Dedifferentiated amniotic fluid mesenchymal stem cell (primary cell): ENCODE data around the gene PDZRN3.

Experiments used
- DNase-seq: peaks from one replicate; pipeline ENCODE4 v3.0.0-alpha.2; 2016; ENCODE audit errors: extremely low spot score

PDZRN3 gene

GRCh38 chr3:73520931-73521461, 103.7 kb downstream of the PDZRN3 start:
- DNase-seq, result peak; percentile 35

GRCh38 chr3:73516631-73517030, 108.1 kb downstream of the PDZRN3 start:
- no peak for DNase-seq

DNA sequence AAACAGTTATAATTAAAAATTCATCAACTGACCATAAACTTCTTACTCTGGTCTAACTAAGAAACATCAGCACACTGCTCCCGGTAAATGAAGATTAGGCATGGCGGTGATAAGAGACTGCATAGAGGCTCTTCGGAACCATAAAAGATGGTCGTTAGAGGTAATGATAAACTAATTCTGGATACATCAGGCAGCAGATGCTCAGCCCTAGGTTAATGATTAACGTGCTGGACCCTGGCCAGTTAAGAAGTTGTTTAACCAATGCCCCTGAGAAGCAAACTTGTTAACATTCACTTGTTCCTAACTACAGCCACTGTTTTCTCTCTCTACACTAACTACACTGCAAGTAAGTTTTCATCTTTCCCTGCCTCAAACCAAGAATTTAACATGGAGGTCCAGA, 111.5 kb downstream of the PDZRN3 start:
- no peak for DNase-seq

GRCh38 chr3:73511571-73512525, 112.9 kb downstream of the PDZRN3 start:
- DNase-seq, result no peak

DNA sequence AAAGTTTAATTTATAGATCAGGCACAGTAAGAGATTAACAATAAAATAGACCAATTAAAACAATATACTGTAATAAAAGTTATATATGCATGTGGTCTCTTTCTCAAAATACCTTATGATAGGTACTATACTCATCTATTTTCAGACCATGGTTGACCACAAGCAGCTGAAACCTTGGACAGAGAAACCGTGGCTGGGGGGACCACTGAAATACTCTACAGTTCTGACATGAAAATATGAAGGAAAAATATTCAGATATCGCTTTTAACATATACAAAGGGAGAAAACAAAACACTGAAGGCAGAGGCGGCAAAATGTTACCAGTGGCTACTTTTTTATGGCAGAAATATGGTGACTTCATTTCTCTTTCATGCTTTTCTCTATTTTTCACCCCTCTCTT, 114.0 kb downstream of the PDZRN3 start:
- DNase-seq, result no peak

DNA sequence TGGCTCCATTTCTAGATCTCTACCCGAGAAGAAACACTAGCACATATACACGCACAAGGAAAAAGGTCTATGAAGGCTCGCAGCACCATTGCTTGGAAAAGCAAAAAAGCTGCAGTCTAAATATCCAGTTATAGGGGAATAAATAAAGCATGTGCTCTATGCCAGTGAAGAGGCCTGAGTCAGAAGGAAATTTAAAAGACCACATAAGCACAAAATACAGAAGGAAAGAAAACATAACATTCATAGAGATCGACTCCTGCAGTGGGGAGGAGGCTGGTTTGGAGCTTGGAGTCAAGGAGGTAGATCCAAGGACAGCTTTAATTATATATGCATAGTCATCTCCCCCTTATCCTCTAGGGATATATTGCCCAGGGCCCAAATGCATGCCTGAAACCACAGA, 114.4 kb downstream of the PDZRN3 start:
- DNase-seq, result no peak

DNA sequence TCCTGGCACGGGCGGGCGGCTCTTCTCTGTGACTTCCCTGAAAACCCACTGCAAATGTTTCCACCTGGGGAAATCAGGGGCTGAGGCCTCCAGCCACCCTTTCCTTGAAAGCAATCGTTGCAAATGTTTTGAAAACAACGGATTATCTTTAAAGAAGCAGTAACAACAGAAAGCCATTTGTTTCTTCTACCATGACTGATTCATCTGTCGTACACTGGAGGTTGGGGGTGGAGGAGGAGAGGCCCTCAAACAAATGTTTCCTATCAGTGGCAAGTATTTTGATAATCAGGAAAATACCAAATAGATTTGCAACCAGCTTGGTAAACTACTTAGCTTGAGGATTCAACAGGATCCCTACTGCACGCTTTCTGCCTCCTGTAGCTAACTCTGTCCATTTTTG, 114.9 kb downstream of the PDZRN3 start:
- DNase-seq, result no peak

GRCh38 chr3:73509066-73509465, 115.7 kb downstream of the PDZRN3 start:
- DNase-seq, result no peak

- DNase-seq, result peak; percentile 78
Measured at GRCh38 chr3:73508330-73508954, 116.3 kb downstream of the PDZRN3 start.

- no peak for DNase-seq
Measured at GRCh38 chr3:73504852-73505251, 119.9 kb downstream of the PDZRN3 start.

- no peak for DNase-seq
Measured at GRCh38 chr3:73504239-73504638, 120.5 kb downstream of the PDZRN3 start.

- DNase-seq, result no peak
Measured at GRCh38 chr3:73503781-73504180, 121.0 kb downstream of the PDZRN3 start.

- peak; percentile 92 for DNase-seq
Measured at GRCh38 chr3:73502609-73503583, 121.8 kb downstream of the PDZRN3 start.

DNA sequence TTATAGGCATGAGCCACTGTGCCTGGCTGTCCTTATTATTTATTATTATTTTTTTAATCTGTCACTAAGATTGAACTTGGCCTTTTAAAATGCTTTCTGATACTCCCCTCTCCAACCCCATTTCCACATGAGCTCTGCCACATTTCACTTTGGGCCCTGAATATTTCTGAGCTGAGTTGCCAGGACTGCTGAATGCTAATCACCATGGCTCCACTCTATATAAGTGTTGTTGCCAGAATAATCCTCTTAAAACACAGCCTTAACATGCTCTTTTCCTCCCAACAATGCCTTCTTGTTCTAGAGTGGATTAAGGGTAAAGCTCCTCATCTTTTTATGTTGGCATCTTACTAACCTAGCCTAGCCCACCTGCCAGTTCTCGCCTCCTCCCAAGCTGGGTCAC, 124.4 kb downstream of the PDZRN3 start:
- no peak for DNase-seq

GRCh38 chr3:73499787-73500186, 125.0 kb downstream of the PDZRN3 start:
- no peak for DNase-seq

- DNase-seq, result no peak
Measured at GRCh38 chr3:73498764-73499622, 125.7 kb downstream of the PDZRN3 start.

DNA sequence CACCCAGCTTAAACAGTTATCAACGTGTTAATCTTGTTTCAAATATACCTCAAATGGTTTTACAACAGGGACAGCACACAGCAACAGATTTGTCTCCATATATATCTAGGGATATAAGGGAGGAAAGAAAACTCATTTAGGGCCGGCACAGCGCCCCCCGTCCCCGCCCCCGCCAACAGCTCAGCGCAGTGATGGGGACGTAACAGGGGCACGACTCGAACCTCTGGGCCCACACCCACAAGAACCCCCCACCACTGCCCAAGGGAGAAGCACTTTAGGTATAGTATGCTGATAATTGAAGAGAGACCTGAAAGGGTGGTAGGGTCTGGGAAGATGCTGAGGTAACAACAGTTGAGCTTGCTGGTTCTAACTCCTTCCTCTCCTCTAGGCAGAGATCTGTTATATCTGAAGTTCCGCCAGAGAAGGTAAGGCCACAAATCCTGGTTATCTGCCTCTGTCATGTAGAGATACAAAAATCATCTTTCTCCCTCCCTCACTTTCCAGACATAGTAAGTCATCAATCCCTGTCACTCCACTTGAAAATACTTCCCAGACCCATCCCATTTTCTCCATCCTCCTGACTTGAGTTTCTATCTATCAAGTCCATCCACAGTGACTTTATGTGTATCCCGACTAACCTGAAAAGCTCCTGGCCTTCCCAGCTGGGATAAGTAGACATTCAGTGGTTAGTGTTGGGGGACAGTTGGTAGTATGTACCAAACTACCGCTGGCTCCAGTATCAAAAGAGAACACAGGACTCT, 126.9 kb downstream of the PDZRN3 start:
- no peak for DNase-seq

DNA sequence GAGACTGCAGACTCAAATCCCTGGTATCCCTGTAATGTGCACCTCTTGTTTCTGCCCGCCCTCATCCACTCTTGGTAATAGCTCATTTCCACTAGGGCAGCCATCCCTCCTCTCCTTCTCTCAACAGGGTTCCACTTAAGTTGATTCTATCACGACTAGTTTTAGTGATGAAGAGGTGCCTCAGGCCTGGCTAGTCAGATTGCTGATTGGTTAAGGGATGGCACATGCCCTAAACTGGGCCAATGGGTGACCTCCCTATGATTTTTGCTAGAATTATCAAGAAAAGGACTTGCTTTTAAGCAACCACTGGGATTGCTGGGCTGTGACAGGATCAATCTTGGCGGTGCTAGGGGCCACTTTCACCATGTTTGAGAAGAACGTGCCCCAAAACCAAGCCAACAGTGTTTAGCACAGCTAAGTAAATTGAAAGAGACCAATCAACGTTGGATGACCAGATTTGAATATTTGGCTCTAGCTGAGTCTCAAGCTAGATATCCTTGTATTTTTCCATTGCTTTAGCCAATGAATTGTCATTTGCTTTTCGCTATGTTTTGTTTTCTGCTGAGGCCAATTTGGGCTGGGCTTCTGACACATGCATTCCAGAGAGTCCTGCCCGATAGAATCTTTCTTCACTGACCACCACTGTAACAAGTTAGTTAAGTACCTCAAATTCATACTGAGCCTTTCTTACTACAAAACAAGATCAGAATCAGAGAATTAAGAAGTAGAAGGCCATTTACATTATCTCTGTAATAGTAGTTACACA, 131.0 kb downstream of the PDZRN3 start:
- DNase-seq, result peak; percentile 92

- DNase-seq, result no peak
Measured at GRCh38 chr3:73492186-73492585, 132.6 kb downstream of the PDZRN3 start.
